HG03108 (cell line): Measurements from ENCODE around the gene WFDC1.

Experiments
- ATAC-seq: cut with Tn5 transposase; IDR thresholded peaks from one replicate; pipeline ENCODE4 v1.9.1; 2021; ENCODE audit warnings: moderate library complexity; ENCODE audit not compliant: unreplicated experiment

The WFDC1 gene

GRCh38 chr16:84271866-84272265 is 22.8 kb upstream of the WFDC1 start:
- no peak for ATAC-seq

DNA sequence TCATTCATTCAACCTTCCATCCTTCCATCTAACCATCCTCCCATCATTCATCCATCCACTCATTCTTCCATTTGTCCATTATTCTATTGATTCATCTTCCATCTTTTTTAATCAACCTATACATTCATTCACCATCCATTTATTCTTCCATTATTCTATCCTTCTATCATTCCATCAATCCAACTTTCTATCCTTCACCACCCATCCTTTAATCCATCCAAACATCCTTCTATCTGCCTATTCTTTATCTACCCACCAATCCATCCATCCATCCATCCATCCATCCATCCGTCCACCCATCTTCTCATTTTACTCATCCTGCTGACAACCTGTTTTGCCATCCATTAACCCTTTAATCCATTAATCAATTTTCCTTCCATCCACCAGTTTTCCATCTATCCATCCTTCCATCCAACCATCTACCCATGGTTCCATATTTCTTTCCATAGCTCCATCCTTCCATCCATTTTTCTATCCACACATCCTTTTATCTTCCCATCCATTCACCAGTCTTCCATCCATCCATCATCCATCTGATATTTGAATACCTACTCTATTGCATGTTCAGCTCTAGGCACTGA is 21.8 kb upstream of the WFDC1 start:
- no peak for ATAC-seq

DNA sequence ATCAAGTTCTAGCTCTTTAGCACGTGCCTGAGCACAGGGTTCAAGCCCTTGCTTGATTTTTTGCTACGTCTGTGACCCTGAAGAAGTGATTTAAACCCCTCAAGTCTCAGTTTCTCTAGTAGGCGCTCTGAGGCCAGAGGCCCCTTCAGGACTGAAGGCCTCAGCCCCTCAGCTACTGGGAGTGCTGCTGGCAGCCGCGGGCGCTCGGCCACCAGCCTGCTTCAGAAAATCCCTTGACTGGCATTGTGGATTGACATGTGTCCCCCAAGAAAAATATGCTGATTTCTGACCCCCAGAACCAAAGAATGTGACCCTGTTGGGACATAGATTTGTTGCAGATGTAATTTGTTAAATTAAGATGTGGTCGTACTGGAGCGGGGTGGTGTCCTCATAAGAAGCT is 20.2 kb upstream of the WFDC1 start:
- no peak for ATAC-seq

GRCh38 chr16:84275585-84276151 is 19.0 kb upstream of the WFDC1 start:
- ATAC-seq = no peak

DNA sequence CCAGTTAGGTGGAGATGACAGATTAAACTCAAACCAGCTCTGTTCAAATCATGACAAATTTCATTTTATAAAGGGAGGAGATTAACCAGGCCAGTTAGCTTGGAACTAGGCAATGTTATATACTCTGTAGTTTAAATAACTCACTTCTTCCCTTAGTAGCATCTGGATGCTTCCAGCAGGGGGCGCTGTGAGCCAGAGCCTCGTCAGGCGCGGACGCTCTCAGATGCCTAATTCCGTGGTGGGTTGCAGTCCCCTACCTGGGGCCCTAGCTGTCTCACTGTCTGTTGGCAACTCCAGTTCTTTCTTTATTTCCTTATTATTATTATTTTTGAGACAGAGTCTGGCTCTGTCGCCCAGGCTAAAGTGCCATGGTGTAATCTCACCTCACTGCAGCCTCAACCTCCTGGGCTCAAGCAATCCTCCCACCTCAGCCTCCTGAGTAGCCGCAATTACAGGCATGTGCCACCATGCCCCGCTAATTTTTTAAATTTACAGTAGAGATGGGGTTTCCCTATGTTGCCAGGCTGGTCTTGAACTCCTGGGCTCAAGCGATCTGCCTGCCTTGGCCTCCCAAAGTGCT is 17.3 kb upstream of the WFDC1 start:
- ATAC-seq = no peak

DNA sequence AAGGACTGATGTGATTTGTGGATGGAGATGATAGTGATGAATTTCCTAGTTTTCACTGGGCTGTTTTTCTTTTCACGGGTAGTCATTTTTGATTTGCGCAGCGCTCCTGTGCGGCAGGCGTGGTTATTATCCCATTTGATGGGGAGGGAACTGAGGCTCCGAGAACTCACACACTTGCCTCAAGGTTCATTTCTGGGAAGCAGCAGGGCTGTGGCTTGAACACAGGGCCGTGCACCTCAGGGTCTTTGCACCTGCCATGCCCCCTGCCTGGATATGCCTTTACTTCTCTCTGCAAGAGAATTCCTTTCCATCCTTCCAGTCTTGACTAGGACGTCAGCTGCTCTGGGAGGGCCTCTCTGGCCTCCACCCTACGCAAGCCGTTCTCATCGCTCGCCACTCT is 16.3 kb upstream of the WFDC1 start:
- no peak for ATAC-seq

DNA sequence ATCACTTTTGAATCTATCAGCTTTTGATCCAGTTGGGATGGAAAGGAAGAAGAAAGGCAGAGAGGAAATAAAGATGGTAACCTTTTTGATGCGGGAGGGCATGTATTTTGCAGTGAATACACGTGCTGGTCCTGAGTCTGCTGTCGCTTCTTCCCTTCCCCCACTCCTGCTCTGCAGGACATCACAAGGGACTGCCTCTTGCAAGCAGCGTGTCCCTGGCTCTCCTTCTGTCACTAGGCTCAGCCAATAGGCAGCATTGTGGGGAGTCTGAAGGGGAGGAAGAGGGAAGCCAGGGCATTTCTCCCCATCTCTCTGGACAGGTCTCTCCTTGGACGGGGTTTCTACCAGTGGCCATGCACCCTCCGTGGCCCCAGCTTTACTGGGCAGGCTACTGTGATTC is 15.7 kb upstream of the WFDC1 start:
- no peak for ATAC-seq

- ATAC-seq = no peak
Observed at GRCh38 chr16:84279881-84280280, 14.8 kb upstream of the WFDC1 start.

- ATAC-seq = no peak
Observed at GRCh38 chr16:84281074-84281473, 13.6 kb upstream of the WFDC1 start.

GRCh38 chr16:84282533-84282932 is 12.1 kb upstream of the WFDC1 start:
- ATAC-seq = no peak

GRCh38 chr16:84283314-84284153 is 11.1 kb upstream of the WFDC1 start:
- ATAC-seq = no peak

DNA sequence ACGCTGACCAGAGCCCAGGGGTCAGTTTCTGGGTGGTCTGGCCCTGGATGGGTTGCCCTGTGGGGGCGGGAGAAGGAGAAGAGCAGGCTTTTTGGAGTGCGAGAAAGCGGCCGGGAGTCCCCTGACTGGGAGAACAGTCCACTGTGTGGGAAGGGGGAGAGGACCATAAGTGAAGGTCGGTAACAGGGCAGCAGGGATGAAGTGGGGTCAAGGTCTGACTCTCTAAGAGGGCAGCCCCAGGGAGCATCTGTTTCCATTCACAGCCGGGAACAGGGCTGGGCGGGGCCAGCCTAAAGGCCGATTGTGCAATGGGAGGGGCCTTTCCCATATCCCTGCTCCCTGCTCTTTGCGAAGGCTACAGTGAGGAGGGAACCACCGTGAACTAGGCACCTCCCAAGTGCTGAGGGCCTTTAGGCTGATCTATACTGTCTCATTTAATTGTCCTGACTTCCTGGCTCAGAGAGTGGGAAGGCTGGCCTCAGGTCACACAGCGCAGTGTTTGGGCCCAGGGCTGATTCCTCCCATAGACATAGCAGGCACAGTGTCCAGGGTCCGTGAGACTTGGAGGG is 10.4 kb upstream of the WFDC1 start:
- ATAC-seq = no peak

DNA sequence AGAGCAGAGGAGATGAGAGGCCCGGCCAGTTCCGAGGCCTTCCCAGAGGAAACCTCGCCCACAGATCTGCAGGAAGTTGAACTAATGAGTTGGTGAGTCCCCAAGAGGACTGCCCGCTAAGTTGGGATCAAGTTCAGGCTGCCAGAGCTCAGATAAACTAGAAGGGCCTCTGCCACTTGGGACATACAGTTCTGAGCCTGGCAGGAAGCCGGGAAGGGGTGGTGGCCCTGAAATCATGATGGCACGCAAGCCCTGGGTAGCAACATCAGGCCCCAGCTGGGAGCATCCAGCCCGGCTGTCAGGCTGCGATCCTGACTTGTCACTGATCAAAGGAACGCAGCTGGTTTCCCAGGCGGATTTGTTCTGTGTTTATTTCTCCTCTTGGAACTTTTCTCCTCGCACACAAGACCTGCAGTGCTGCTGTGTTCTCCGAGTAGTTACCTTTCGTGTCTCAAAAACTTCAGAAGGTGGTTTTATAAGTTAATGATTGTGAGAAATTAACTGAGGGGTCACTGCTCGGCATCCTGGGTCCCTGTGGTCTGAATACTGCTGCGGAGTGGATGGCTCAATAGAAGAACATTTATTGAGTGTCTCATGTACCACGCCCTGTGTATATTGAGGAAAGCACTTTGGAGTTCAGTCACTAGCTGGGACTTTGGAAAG is 8.0 kb upstream of the WFDC1 start:
- ATAC-seq = no peak

GRCh38 chr16:84288902-84289301 is 5.8 kb upstream of the WFDC1 start:
- no peak for ATAC-seq

GRCh38 chr16:84291226-84291625 is 3.5 kb upstream of the WFDC1 start:
- no peak for ATAC-seq

DNA sequence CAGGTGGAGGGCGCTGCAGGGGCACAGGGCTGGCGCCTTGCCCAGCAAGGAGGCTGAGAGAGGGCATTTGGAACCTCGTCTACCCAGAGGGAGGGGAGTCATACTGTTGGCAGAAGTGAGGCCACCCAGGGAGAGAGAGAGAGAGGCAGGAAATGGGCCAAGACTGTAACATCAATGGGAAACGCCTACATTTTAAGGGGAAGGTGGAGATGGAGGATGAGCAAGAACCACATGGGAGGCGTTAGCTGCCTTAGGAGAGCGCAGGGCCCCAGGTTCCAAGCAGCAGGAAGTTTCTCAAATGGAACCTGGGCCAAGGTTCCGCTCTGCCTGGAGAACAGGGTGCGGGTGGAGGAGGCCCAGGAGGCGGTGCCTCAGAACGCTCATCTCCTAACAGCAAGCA is 2.7 kb upstream of the WFDC1 start:
- ATAC-seq = no peak

GRCh38 chr16:84293406-84293805 is 1.3 kb upstream of the WFDC1 start:
- no peak for ATAC-seq

GRCh38 chr16:84294117-84294516 is 561 bp upstream of the WFDC1 start:
- ATAC-seq = no peak

- no peak for ATAC-seq
Observed at GRCh38 chr16:84295203-84295860, 654 bp downstream of the WFDC1 start.

DNA sequence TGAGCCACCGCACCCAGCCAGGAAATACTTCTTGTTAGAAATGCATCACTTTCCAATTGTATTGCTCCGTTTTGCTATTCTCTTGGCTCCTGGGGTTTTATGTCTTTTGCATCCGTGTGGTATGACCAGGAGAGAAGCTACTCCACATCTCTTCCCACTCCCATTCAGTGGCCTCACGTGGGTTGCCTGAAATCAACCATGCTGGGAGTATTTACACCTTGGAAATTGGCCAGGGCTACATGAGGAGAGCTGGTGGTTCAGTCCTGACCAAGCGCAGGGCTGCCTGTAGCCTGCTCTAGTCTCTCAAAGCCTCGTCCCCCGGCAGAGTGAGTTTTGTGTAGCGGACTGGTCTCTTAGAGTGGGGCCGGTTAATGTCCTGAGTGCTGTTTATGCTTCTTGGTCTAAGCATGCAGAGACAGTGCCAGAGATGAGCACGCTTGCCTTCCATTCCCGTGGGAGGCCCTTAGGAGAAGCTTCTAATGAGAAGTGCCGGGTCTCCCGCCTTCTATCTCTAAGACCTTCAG is 3.8 kb downstream of the WFDC1 start:
- ATAC-seq = no peak
